Muscle of back (tissue), 11 donors: Measurements from ENCODE around the gene JAKMIP3. TPM values are rescaled to one million over a fixed set of nuclear protein-coding genes. Genes with fewer than 3 reads are reported as not detected.
"Not testable (repeated sequence)": the region's sequence is repeated elsewhere in the genome, so short reads cannot be mapped to it uniquely, and the experiment has no call there.

ENCODE experiments used
- DNase-seq, 3 donors: peaks; one replicate each; pipeline versions ENCODE4 v3.0.0 to v3.0.0-alpha.2; 2013
- polyA plus RNA-seq, 10 donors: library from polyadenylated mRNA; unstranded; fragments of 120-200 nt; gene quantifications; one replicate each; pipeline ENCODE4 v1.2.1, GENCODE V29; 2013; ENCODE audit not compliant: insufficient read length in 10 of 10

The JAKMIP3 gene
- polyA plus RNA-seq, 10 donors = 0.39 to 1.0 (median 0.55) TPM

DNA sequence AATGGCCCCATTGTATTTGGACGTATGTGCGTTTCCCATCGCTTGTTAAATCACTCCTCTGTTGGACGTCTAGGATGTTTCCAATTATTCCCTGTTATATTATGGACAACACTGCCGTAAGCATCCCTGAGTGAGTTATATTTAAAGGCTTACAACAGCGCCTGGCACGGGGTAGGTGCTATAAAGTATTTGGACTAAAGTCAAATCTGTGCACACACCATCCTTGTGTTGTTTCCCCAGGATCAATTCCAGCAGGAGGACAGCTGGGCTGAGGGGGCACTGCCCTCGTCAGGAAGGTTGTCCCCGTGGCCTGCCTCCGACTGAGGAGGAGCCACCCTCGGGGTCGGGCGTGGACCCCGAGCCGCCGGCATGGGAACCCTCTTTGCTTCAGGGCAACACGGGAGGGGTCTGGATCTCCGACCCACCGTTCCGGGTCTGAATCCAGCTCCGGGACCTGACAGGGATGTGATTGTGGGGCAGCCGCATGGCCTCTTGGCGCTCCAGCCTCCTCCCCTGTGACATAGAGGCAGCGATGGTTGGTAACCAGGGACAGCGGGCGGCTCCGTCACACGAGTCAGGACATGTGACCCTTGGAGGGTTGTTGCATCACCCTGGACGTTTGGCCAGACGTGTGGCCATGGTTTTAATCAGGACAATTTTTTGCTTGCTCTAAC lies 1.5 kb upstream of the JAKMIP3 start:
- DNase-seq = no peak

- no peak for DNase-seq
These were observed 842 bp upstream of the JAKMIP3 start for GRCh38 chr10:132064771-132065437.

GRCh38 chr10:132066186-132066585 lies 440 bp downstream of the JAKMIP3 start:
- no peak for DNase-seq

DNA sequence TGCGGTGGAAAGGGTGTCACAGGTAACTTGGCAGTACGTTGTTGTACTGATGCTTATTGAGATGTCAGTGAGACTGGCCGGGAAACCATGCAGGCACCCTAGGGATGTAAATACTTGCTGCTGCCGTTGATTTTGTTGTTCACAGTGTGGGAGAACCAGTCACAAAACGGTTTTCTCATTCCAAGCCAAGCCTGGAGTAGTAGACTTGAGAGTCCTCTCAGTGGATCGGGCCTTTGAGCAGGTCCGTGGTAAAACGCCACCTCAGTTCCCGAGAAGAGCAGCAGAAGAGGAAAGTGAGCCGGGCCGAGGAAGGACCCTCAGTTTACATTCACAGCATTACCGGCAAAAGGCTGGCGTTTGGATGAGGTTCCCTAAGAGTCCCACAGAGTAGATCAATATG lies 1.1 kb downstream of the JAKMIP3 start:
- no peak for DNase-seq

DNA sequence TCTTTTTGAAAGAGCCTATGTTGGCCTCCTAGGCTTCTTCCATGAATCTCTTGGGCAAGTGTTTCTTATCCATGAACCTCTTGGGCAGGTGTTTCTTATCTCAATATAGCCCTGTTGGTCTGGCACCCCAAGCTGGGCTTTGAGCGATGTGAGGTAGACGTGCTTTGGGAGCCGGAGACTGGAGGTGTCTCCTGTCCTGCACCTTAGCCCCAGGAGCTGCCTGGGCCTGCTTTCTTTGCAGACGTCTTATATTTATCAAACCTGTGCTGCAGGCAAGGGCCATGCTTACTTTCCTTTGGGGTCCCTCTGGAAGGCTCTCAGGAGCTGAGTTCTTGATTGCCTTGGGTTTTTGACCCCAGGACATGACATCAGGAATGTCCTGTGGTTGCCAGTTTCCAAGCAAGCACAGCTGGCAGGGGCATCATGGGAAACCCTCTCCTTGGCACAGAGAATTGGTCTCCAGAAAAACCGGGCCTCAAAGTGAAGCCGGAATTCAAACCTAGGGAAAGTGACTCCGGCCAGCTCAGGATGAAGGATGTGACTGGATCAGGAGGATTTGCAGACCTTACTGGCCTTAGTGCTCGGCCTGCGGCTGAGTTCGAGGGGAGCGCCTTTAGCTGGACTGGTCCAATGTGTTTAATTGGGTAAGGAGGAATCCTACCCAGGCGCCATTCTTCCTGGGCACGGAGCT lies 2.8 kb downstream of the JAKMIP3 start:
- no peak for DNase-seq

- DNase-seq = no peak
These were observed 3.5 kb downstream of the JAKMIP3 start for GRCh38 chr10:132069122-132069848.

DNA sequence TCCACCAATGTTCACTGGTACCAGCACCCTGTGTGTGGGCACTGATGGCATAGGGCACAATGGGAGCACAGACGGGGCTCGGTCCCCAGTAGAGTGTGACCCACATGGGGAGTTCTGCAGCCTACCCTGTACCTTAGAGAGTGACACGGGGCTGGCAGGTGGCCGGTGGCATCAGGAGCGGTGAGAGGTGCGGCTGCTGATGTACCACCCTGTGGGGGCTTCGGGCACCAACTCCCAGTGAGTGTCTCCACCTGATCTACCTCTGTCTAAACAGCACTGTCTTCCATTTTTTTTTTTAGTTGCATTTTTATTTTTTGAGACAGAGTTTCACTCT lies 4.1 kb downstream of the JAKMIP3 start:
- no peak for DNase-seq

DNA sequence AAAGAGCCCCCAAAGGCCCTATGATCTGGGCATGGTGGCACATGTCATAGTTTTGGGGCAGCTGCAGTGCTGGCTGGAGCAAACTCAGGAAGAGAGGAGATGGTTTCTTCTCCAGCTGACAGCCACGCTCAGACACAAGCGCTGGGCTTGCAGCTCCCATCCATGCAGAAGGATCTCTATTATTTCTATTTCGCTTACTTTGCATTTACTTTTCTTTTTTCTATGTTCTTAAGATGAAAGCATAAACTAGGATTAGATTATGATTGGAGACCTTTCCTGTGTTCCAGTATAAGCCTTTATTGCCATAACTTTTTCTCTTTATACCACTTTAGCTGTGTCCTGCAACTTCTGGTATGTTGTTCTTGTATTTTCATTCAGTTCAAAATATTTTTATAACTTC lies 5.0 kb downstream of the JAKMIP3 start:
- no peak for DNase-seq

GRCh38 chr10:132071667-132072066 lies 5.9 kb downstream of the JAKMIP3 start:
- DNase-seq = no peak

GRCh38 chr10:132075909-132076577 lies 10.3 kb downstream of the JAKMIP3 start:
- no peak for DNase-seq

DNA sequence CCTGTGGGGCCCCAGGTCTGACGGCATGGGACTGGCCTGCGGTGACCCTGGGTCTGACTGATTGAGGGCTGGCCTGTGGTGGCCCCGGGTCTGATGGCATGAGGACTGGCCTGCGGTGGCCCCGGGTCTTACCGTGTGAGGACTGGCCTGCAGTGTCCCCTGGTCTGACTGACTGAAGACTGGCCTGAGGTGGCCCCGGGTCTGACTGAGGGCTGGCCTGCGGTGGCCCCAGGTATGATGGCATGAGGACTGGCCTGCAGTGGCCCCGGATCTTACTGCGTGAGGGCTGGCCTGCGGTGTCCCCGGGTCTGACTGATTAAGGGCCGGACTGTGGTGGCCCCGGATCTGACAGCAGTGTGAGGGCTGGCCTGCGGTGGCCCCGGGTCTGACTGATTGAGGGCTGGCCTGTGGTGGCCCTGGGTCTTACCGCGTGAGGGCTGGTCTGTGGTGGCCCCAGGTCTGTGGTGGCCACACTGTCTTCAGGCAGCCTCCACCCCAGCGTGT lies 10.9 kb downstream of the JAKMIP3 start:
- no peak for DNase-seq

GRCh38 chr10:132077091-132077490 lies 11.3 kb downstream of the JAKMIP3 start:
- no peak for DNase-seq

DNA sequence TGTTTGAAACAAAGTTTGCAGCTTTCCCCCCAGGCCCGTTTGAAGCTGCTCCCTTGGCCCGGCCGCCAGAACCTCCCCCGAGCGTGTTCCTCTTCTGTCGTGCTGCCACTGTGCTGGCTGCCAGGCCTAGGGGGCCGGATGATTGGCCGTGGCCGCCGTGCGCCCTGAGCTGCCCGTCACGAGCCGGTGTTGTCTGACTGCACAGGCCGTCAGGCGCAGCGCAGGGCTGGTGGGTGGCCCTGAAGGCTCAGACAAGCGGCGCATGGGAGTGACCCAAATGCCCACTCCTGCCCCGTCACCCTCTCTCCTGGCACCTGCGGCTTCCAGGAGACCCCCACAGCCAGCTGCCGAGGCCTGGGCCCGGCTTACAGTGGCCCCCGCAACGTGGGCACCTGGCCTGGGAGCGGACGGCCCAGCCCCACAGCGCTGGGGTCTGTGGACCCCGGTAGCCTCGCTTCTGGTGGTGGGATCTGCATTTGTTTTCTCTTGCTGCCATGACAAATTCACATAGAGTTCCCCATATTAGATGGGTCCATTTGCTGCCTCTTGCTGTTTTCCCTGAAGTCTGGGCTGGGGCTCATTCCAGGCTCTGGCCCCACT lies 13.1 kb downstream of the JAKMIP3 start:
- DNase-seq = no peak

DNA sequence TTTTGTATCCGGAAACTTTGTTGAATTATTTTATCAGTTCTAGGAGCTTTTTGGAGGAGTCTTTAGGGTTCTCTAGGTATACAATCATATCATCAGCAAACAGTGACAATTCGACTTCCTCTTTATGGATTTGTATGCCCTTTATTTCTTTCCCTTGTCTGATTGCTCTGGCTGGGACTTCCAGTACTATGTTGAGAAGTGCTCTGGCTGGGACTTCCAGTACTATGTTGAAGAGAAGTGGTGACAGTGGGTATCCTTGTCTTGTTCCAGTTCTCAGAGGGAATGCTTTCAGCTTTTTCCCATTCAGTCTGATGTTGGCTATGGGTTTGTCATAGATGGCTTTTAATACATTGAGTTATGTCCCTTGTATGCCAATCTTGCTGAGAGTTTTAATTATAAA lies 18.6 kb downstream of the JAKMIP3 start:
- not testable (repeated sequence) for DNase-seq

GRCh38 chr10:132093236-132093635 lies 27.5 kb downstream of the JAKMIP3 start:
- DNase-seq = not testable (repeated sequence)

DNA sequence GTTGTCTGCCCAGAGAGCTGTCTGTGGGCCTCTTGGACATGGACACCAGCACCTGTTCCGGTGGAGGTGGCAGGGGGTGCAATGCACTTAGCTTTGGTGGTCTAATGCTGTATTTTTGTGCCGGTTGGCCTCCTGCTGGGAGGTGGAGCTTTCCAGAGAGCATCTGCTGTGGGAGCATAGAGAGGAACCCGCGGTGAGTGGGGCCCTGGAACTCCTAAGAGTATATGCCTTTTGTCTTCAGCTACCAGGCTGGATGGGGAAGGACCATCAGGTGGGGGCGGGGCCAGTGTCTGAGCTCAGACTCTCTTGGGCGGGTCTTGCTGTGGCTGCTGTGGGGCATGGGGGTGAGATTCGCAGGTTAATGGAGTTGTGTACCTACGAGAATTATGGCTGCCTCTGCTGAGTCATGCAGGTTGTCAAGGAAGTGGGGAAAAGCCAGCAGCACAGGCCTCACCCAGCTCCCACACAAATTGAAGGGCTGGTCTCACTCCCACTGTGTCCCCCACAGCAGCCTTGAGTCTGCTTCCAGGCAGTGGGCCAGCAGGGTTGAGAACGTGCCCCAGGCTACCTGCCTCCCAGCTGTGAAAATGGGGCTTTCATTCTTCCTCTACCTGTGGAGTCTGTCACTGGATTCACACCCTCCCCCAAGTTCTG lies 29.0 kb downstream of the JAKMIP3 start:
- DNase-seq = no peak

GRCh38 chr10:132095403-132096113 lies 29.8 kb downstream of the JAKMIP3 start:
- DNase-seq = no peak

DNA sequence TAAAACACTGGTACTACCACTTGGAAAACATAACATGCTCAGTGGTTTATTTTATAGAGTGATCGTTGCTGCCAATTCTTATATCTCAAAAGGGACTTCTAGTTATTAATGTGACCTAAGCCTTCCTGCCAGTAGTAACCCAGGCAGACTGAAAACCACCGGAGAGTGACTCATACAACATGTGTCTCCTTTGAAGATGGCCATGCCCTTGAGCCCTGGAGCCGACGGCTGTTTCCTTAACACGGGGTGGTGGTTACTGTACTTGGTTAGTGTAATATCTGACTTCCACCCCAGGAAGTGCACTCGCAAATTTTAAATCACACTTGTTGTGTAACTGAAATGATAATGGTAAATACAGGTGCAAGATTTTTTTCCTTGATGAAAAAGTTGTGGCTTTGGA lies 30.5 kb downstream of the JAKMIP3 start:
- DNase-seq = no peak

DNA sequence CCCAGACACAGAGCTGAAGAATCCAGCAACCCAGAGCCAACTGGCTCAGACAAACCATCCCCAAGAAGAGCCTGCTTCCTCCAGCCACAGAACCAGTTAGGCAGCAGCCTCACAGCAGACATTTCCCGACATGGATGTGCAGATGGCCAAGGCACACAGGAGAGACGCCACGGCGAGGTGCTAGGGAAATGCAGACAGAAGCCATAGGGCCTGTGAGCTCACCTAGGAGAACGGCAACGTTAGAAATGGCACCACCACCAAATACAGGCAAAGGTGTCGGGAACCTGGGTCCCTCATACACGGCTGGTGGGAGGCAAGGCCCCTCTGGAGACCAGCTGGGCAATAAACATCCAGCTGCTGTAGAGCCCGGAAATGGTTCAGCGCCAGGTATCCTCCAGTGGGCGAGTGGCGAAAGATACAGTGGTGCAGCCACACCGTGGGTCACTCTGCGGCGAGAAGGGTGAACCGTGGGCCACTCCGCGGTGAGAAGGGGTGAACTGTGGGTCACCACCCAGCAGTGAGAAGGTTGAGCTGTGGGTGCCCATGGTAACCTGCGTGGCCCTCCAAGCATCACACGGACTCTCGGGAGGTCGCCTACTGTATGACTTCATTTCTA lies 31.2 kb downstream of the JAKMIP3 start:
- DNase-seq = no peak
